A549 treated with GW870086 at 1 μM for 4 hours (cell line): ENCODE data around the gene LRRC8D. TPM values are rescaled to one million over a fixed set of nuclear protein-coding genes. Genes with fewer than 3 reads are reported as not detected.

Experiments used
- total RNA-seq: library from RNA; stranded (reverse); fragments of 200-300 nt; extraction: Qiagen RNA extraction; gene quantifications from 5 replicates; pipeline ENCODE4 v1.2.3, GENCODE V29; 2022; ENCODE audit warnings: low read depth

The LRRC8D gene
- total RNA-seq, result 31.2 to 41.1 TPM (median 40.1 TPM) in 5 replicates

GRCh38 chr1:89820422-89821321 is at the start of gene LRRC8D:
Gene LRRC8D, plus strand, starts transcription at chr1:89821032. Its CDS starts 112,037 bp downstream, at chr1:89933069.

Other genes starting within 250 kb of the LRRC8D start
- 8.1 to 13.6 TPM (median 11.7 TPM) in 5 replicates for gene LRRC8C, start 187.9 kb upstream of the LRRC8D start, total RNA-seq
- gene ZNF326, start 174.1 kb downstream of the LRRC8D start, total RNA-seq, result 15.0 to 19.8 TPM (median 18.0 TPM) in 5 replicates